HG03097 (cell line): Measurements from ENCODE around the gene DUSP12.
"Not testable (repeated sequence)": the region's sequence is repeated elsewhere in the genome, so short reads cannot be mapped to it uniquely, and the experiment has no call there.

ENCODE experiments used
- ATAC-seq: cut with Tn5 transposase; IDR thresholded peaks from one replicate; pipeline ENCODE4 v1.9.1; 2021; ENCODE audit not compliant: unreplicated experiment, low FRiP score

Gene DUSP12

DNA sequence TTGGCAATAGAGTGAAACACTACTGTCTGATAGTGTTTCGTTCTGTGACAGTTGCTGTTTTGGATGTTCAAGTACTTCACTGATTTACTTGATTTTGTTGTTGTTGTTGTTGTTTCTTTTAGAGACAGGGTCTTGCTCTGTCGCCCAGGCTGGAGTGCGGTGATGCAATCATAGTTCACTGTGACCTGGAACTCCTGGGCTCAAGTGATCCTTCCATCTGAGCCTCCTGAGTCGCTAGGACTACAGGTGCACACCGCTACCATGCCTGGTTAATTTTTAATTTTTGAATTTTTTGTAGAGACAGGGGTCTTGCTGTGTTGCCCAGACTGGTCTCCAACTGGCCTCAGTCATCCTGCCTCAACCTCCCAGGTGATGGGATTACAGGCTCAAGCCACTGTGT lies 18.9 kb downstream of the DUSP12 start:
- ATAC-seq, result no peak

DNA sequence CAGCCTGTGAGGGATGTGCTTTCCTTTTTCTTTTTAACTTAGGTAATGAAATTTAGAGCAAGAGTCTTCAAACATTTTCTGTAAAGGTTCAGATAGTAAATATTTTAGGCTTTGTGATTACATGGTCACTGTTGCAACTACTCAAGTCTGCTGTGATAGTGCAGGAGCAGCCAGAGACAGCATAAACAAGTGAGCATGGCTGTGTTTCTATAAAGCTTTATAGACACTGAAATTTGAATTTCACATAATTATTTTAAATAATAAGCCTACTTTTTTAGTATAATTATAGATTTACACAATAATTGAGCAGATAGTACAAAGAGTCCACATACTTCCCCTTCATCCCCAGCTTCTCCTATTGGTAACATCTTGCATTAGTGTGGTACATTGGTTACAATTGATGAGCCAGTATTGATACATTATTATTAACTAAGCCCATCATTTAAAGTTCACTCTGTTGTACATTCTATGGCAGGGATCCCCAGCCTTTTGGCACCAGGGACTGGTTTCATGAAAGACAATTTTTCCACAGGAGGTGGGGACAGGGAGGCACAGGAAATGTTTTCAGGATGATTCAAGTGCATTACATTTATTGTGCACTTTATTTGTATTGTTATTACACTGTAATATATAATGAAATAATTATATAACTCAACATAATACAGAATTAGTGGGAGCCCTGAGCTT lies 19.5 kb downstream of the DUSP12 start:
- no peak for ATAC-seq

DNA sequence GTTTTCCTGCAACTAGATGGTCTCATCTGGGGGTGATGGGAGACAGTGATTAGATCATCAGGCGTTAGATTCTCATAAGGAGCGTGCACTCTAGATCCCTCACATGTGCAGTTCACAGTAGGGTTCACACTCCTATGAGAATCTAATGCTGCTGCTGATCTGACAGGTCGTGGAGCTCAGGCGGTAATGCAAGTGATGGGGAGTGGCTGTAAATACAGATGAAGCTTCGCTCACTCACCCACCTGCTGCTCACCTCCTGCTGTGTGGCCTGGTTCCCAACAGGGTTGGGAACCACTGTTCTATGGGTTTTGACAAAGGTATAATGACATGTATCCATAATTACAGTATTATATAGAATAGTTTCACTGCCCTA lies 20.1 kb downstream of the DUSP12 start:
- not testable (repeated sequence) for ATAC-seq

DNA sequence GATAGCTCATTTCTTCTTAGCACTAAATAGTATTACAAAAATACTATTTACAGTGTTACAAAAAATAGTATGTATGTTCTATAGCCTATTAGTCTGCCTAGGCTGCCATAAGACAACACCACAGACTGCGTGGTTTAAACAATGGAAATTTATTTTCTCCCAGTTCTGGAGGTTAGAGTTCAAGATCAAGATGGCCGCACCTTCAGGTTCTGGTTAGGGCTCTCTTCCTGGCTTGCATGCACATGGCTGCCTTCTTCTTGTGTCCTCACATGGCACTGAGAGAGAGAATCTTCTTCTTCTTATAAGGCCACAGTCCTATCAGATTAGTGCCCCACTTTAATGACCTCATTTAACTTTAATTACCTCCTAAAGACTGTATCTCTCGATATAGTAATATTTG lies 20.7 kb downstream of the DUSP12 start:
- ATAC-seq, result no peak

DNA sequence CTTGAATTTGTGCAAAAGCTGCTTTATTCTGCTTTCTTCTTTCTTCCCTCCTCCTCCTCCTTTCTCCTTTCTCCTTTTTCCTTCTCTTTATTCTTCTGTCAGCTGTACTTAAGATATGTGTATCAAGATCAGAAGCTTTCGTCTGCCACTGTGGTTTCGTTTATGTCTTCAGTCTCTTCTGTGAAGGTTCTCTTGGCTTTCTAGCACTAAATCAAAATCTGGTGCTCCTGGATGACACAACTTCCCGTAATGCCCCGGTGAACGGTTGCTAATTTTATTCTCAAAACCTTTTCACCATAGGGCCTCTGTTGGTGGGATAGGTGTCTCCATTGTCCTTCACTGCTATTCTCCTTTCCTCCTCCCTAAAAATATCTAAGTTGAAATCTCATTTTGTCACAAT lies 21.6 kb downstream of the DUSP12 start:
- no peak for ATAC-seq

DNA sequence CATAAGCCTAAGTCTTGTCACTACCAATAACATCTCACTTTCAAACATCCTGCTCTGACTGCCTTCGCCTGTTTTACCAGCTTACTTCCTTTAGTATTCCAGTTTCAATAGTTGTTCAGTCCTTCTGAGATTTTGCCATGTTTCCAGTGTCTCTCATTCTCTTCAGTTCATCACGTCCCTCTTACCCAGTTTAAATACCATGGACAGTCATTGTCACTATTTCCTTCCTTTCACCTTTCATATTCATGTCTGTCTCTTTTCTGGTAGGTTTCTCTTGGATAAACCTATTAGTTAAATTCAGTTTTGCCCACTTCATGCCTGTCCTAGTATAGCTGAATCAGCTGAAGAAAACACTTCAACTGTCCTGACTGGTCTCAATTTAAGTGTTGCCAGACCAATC lies 22.4 kb downstream of the DUSP12 start:
- ATAC-seq, result no peak

DNA sequence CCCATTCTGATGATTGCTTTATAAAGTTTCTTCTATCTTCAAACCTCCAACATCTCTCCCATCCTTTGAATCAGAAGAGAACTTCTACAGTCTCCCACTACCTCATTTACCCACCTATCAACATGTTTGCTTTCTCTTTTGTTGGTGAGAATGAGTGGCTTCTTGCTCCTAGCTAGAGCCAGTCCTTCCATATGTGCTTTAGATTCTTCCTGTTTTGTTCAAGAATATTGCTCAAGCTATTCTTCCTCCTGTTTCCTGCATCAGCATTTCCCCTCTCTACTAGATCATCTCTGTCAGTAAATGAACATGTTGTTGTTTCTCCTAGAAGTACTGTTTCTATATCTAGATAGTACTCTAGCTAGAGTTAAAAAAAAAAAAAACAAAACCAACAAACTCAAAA lies 22.8 kb downstream of the DUSP12 start:
- no peak for ATAC-seq

DNA sequence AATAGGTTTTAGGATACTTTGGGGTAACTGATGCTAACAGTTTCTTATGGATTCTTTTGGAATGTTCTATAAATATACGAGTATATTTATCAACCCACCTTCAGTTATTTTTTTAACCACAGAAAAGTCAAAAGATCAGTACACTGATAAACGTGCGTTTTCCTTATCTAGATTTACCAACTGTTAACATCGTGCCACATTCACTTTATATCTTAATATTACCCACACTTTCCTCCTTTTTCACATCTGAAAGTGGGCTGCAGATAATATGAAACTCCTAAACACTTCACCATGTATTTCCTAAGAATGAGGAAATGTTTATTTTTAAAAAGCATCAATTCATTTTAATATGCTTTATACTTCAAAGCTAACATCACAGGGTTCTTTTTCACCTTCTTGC lies 24.2 kb downstream of the DUSP12 start:
- ATAC-seq, result no peak

DNA sequence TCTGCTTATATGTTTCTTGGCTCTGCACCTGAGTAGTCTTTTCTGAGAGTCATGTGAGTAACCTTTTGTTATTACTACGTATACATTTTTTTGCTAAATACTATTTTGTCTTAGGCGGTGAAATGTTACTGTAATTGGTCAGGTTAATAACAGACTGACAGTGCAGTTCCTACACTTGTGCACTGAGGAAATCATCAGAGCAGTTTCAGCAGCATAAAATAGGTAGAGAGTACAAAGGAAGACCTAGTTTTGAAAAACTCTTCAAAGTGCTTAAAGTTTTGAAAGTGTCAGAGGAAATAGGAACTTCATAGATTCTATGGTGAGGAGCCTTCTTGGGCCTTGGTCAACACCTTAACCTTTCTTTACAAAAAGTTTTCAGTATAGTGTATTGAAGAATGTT lies 27.7 kb downstream of the DUSP12 start:
- no peak for ATAC-seq

DNA sequence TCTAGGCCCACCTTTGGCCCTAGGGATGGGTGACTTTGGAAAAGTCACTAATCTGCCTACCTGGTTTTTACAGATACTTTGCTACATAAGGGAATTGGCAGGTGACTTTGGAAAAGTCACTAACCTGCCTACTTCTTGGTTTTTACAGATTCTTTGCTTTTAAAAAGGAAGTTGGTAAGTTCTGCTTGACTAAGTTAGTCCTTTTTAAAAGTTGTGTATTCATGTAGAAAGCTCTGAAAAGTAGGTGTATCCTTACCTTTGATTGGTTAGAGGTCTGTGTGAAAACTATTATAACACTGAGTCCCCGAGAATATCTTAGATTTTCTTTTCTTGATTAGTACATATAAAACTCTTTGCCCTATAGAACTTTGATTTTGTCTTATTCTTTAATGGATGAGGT lies 28.9 kb downstream of the DUSP12 start:
- no peak for ATAC-seq

DNA sequence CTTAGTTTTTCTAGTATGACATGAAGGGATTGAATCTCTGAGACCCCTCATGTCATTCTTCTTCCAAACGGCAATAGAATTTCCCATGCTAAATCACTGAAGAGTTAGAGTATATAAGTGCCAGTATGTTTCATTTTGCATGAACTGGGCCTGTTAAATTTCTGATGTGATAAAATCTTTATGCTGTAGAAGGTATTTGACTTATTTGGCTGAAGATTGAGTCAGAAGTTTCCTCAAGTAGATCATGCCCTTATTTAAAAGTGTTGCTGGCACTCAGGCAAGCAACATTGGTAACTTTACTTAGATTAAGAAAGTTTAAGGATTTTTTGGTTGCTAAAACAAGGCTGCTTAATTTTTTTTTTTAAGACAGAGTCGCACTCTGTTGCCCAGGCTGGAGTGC lies 29.8 kb downstream of the DUSP12 start:
- ATAC-seq, result no peak

DNA sequence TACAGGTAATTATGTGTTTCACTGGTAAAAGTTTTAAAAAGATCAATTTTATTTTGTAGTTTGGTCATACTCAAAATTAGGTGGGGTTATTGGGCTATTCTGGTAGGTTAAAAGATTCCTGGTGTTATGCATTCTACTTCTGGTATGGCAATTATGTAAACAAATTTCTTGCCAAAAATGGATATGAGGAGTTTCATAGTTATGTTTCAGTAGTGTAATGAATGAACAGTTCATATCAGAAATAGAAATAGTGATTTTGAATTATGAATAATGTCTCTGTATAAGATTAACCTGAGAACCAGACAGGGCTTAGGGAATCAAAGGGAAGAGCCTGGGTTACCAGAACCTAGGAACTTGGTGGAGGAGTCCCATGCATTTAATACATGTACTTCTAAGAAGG lies 32.4 kb downstream of the DUSP12 start:
- ATAC-seq, result no peak

DNA sequence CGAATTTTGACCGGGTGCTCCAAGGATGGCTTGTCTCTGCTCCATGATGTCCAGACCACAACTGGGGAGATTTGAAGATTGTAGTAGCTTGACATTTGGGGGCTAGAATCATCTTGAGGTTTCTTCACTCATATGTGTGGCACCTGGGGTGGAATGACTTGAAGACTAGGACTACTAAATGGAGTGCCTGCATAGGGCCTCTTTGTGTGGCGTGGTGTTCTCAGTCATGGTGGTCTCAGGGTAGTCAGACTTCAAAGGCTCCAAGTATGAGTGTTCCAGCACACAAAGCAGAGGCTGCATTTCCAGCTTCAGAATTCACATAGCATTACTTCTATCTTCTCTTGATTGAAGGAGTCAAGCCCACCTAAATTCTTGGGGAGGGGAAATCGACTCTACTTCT lies 33.3 kb downstream of the DUSP12 start:
- no peak for ATAC-seq

DNA sequence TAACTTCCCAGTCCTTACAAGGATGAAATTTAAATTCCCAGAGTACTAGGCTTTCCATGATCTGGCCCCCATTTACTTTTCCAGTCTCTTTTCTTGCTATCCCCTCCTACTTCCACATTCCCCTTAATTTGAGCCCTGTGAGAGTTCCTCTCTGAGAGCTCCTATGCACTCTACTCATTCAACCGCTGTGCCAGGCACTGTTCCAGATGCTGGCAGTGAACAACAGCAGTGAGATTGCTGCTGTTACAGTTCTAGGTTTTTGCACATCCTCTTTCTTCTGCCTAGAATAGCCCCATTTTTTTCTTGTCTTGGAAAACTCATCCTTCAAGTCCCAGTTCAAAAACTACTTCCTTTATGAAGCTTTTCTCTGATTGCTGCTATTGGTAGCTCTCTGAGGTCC lies 35.4 kb downstream of the DUSP12 start:
- no peak for ATAC-seq

DNA sequence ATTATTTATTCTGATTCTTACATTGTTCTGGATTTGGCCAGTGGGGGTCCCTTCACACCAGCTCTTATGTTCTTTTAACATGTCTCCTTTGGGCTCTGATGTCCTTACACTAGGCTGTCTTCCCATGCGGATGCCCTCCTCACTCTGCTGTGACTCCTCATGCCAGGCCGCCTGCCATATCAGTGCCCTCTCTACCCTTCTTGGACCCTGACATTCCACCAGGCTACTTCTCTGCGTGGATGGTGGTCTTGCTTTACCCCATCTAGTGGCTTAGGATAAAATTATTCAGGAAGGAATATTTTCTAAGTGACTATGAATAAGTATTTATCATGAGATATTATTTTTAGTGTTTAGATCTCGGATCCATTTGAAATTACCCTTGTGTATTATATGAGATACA lies 37.8 kb downstream of the DUSP12 start:
- no peak for ATAC-seq

DNA sequence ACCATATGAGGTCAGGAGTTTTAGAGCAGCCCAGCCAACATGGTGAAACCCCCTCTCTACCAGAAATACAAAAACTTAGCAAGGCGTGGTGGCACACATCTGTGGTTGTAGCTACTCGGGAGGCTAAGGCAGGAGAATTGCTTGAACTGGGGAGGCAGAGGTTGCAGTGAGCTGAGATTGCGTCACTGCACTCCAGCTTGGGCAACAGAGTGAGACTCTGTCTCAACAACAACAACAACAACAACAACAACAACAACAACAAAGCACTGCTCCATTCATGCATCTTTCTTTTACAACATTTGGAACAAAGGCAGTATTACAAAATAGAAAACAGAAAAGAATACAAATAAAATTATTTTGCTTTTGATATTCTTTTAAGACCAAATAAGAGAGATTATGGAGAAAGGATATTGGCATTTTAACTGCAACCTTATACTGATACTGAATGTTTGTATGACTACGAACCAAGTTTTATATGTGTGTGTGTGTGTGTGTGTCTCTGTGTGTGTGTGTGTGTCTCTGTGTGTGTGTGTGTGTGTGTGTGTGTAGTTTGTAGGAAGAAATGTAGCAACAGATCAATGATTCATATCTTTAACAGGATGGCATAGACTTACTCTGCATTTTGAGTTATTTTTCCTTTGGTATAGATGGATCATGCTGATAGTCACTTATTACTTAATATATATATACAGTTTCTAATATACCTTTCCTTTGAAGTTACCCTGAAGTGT lies 41.2 kb downstream of the DUSP12 start:
- ATAC-seq, result no peak

DNA sequence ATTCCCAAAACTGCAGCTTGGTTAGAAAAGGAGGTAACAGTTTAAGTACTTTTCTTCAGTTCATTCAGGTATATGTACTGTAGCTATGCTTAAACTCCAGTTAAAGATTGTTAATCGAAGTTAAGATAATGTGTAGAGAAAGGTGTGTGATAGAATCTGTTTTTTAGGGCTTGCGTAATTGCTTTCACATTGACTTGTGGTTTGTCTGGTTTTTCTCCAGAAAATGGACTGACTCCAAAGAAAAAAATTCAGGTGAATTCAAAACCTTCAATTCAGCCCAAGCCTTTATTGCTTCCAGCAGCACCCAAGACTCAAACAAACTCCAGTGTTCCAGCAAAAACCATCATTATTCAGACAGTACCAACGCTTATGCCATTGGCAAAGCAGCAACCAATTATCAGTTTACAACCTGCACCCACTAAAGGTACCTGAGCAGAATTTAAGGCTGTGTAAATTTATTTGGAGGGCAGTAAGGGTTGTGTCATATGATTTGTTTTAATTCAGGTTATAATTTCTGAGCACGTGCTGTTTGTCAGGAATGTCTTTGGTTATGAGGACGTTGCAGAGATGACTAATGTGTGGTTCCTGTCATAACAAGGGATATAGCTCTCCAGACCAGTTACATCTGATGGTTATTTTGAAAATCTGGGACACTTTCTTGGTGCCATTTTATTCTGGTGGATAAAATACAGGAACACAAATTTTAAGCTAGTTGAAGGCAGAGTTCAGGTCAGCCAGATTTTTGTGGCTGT lies 42.5 kb downstream of the DUSP12 start:
- no peak for ATAC-seq

DNA sequence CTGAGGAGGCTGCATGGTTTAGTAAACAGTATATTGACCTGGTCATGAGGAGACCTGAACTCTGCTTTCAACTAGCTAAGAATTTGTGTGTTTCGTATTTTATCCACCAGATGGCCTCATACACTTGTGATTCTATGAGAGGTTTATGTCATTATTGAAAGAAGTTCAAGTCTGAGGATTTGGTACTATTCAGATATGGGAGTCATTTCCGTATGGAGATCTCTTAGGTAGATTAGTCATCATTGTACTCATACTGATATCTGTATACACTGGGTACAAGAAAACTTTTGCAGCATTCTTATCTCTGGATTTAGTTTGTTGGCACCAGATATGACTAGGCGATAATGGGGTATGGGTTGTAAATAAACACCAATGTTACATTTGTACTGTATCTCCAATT lies 43.2 kb downstream of the DUSP12 start:
- no peak for ATAC-seq

DNA sequence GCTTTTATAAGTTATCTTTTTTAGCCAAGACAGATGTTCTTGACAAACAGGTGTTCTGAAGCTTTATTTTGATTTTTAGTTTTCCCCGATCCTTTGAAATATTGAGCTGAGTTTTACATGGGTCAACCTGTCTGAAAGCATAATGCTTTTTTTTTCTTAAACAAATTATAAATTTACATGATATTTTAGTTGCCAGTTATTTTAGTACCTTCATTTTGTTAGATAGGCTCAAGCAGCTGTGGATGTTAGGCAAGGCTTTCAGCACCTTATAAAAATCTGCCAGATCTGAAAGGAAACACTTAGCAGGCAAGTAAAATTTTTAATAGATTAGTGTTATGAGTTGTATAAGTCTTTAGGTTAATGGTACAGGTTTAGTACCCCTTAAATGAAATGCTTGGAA lies 50.2 kb downstream of the DUSP12 start:
- ATAC-seq, result no peak

DNA sequence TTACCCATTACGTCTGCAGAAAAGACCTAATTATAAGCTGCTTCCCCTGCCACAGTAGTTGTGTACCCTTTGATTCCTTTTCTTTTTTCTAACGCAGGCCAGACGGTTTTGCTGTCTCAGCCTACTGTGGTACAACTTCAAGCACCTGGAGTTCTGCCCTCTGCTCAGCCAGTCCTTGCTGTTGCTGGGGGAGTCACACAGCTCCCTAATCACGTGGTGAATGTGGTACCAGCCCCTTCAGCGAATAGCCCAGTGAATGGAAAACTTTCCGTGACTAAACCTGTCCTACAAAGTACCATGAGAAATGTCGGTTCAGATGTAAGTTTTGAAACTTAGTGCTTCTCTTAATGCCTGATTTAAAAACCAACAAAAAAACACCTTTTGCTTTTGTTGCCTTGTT lies 52.4 kb downstream of the DUSP12 start:
- no peak for ATAC-seq

DNA sequence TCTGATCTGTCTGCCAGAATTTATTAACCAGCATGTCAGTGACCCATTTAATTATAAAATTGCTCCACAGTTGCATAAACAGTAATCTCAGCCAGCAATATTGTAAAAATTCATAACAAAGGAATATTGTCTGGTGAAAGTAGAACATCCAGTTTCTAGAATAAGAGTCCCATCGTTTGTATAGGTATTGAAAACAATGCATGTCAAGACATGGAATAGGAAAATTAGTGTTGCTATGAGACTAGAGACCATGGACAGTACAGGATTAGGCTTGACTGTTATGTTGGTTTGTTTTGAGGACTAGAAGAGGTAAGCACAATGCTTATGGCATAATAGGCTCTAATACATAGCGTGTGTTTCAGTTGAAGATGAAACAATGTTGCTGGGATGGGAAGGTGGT lies 53.6 kb downstream of the DUSP12 start:
- no peak for ATAC-seq
